Testis (tissue), 2 donors: ENCODE measurements around the gene PSMD2.

Source experiments
- CTCF ChIP-seq, 3 experiments: fragments of 450-650 bp in 2 of 3; fragments of 200-600 bp in 1 of 3; sonication (generic) in 1 of 3; IDR thresholded peaks; one replicate each; pipeline ENCODE4 v1.5.1; 2016 to 2019; ENCODE audit warnings: antibody characterized with exemption in 3 of 3, mild to moderate bottlenecking in 2 of 3, moderate library complexity in 1 of 3
- POLR2A ChIP-seq: fragments of 450-650 bp; IDR thresholded peaks from one replicate; pipeline ENCODE4 v1.6.1; 2017; ENCODE audit warnings: antibody characterized with exemption, mild to moderate bottlenecking, moderate library complexity

DNA sequence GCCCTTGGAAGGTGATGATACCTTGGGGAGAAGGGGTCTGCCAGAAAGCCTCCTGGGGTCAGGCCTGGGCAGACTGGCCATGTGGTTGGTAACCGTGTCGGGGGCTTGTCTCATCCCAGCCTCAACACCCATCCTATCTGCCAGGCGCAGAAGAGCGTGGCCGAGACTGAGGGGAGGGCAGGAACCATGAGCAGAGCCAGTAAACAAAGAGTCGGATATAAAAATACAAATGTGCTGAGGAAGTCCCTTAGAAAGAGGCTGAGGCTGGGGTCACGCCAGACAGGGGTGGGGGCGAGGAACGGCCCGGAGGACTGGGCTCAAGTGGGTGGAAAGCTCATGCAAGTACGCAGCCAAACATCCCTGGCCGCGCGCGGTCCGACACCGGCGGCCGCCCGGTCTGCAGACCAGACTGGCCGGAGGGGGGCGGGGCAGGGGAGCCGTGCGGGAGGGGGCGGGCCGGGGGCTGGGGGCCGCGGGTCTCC lies 39.6 kb upstream of the PSMD2 start:
- no peak for TF ChIP-seq CTCF (IDR thresholded peaks at IDR 0.05)
- no peak for TF ChIP-seq POLR2A
